ENCODE measurements around the gene PHACTR1.

Gene PHACTR1

GRCh38 chr6:12865117-12865516 lies 148.6 kb downstream of the PHACTR1 start:
- Histone ChIP-seq H3K27ac (ENCODE audit: insufficient read depth, low read length, poor library complexity, severe bottlenecking) (no peak overlapping the region), H3K9me3 (ENCODE audit: control insufficient read depth, low read length) (no peaks in the 10 kb centered on the region), H3K4me1 (ENCODE audit: control insufficient read depth, insufficient read depth, low read length, poor library complexity, severe bottlenecking) (no peaks in the 10 kb centered on the region), H3K4me3 (ENCODE audit: insufficient read depth, low read depth, low read length, poor library complexity, severe bottlenecking) (no peak overlapping the region), H3K27me3 (replicated peaks; ENCODE audit: control insufficient read depth, insufficient read depth, low read length, poor library complexity, severe bottlenecking) (no peaks in the 10 kb centered on the region), H3K36me3 (ENCODE audit: control insufficient read depth, insufficient read depth, low read length) (no peaks in the 10 kb centered on the region)
- DNase-seq = no peak

DNA sequence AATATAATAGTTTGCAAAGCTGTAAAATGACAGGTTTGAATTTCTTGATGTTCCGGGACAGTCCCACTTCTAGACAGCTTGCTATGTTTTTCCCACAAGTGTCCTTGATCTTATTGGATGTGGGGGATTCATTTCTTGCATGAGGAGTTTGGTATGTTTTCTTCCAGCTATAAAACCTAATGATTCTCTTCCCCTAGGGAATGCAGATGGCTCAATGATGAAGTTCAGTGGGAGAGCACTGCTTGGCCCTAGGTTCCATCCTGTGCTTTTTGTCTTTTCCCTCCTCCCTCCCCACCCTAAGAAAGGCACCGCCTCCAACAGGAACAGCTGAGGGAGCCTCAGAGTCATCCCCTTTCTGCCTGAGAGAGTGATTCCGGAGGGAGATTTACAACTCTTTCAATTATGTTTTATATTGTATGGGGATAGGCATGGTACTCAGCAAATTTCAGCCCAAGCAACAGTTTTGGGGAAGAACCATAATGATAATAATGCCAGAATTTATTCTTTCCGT lies 149.2 kb downstream of the PHACTR1 start:
- Histone ChIP-seq H3K9me3 (ENCODE audit: control insufficient read depth, low read length) (no peaks in the 10 kb centered on the region), H3K27me3 (replicated peaks; ENCODE audit: control insufficient read depth, insufficient read depth, low read length, poor library complexity, severe bottlenecking) (no peaks in the 10 kb centered on the region), H3K27ac (ENCODE audit: insufficient read depth, low read length, poor library complexity, severe bottlenecking) (no peak overlapping the region), H3K4me1 (ENCODE audit: control insufficient read depth, insufficient read depth, low read length, poor library complexity, severe bottlenecking) (no peaks in the 10 kb centered on the region), H3K36me3 (ENCODE audit: control insufficient read depth, insufficient read depth, low read length) (no peaks in the 10 kb centered on the region), H3K4me3 (ENCODE audit: insufficient read depth, low read depth, low read length, poor library complexity, severe bottlenecking) (no peak overlapping the region)
- DNase-seq = no peak

DNA sequence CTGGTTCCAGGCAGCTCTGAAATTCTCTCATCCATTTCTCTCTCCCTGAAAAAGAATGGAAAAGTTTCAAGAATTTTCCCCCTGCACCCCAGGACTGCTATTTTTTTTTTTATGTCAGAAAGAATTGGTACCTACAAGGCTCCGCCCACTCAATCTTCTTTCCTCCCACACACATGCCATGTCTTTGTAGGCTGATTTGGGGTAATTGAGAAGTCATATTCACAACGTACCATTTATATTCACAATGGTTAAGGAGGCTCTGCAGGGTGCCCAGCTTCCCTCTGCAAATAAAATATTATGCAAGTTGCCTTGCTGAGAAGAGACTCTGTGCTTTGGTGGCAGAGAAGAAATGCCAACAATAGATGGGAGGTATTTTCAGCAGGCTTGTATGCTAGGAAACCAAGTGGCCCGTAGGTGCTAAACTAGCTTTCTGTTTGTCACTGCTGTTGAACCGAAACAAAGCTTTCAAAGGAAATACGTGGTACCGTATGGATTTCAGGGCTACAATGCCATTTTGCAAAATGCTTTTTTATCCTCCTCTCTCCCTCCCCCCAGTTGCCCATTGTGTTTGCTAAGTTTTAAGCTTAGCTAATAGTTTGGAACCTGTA lies 150.0 kb downstream of the PHACTR1 start:
- Histone ChIP-seq H3K27ac (ENCODE audit: insufficient read depth, low read length, poor library complexity, severe bottlenecking) (no peak overlapping the region), H3K9me3 (ENCODE audit: control insufficient read depth, low read length) (no peaks in the 10 kb centered on the region), H3K4me1 (ENCODE audit: control insufficient read depth, insufficient read depth, low read length, poor library complexity, severe bottlenecking) (no peaks in the 10 kb centered on the region), H3K36me3 (ENCODE audit: control insufficient read depth, insufficient read depth, low read length) (no peaks in the 10 kb centered on the region), H3K4me3 (ENCODE audit: insufficient read depth, low read depth, low read length, poor library complexity, severe bottlenecking) (no peak overlapping the region), H3K27me3 (replicated peaks; ENCODE audit: control insufficient read depth, insufficient read depth, low read length, poor library complexity, severe bottlenecking) (no peaks in the 10 kb centered on the region)
- no peak for DNase-seq

- no peak overlapping the region for H3K27ac ChIP-seq (ENCODE audit: insufficient read depth, low read length, poor library complexity, severe bottlenecking)
Observed at GRCh38 chr6:12869816-12870432, 153.4 kb downstream of the PHACTR1 start.

GRCh38 chr6:12873691-12874090 lies 157.1 kb downstream of the PHACTR1 start:
- Histone ChIP-seq H3K27ac (ENCODE audit: insufficient read depth, low read length, poor library complexity, severe bottlenecking) (no peak overlapping the region), H3K4me3 (ENCODE audit: insufficient read depth, low read depth, low read length, poor library complexity, severe bottlenecking) (no peak overlapping the region), H3K9me3 (ENCODE audit: control insufficient read depth, low read length) (no peaks in the 10 kb centered on the region), H3K36me3 (ENCODE audit: control insufficient read depth, insufficient read depth, low read length) (no peaks in the 10 kb centered on the region), H3K4me1 (ENCODE audit: control insufficient read depth, insufficient read depth, low read length, poor library complexity, severe bottlenecking) (no peaks in the 10 kb centered on the region), H3K27me3 (replicated peaks; ENCODE audit: control insufficient read depth, insufficient read depth, low read length, poor library complexity, severe bottlenecking) (no peaks in the 10 kb centered on the region)
- DNase-seq = no peak

More at GRCh38 chr6:12869816-12870432, 153.4 kb downstream of the PHACTR1 start:
- Histone ChIP-seq H3K4me1 (ENCODE audit: control insufficient read depth, insufficient read depth, low read length, poor library complexity, severe bottlenecking) (no peaks in the 10 kb centered on the region), H3K27me3 (replicated peaks; ENCODE audit: control insufficient read depth, insufficient read depth, low read length, poor library complexity, severe bottlenecking) (no peaks in the 10 kb centered on the region), H3K9me3 (ENCODE audit: control insufficient read depth, low read length) (no peaks in the 10 kb centered on the region), H3K4me3 (ENCODE audit: insufficient read depth, low read depth, low read length, poor library complexity, severe bottlenecking) (no peak overlapping the region), H3K36me3 (ENCODE audit: control insufficient read depth, insufficient read depth, low read length) (no peaks in the 10 kb centered on the region)
- DNase-seq = no peak

DNA sequence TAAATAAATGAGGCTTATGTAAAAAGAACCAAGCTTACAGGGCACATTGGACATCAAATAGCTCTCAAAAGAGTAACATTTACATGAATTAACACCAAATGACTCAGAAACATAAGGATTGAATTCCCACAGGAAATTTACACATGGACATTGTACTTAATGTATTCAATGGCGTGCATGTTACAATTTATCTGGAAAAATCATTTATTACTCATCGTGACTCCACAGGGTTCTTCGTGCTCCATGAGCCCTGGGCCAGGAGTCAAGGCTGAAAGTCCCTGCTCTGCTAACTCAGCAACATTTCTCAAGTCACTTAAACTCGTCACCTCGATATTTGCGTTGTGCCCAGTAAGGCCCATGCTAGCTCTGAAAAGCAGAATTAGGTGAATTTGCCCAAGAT lies 158.5 kb downstream of the PHACTR1 start:
- Histone ChIP-seq H3K4me3 (ENCODE audit: insufficient read depth, low read depth, low read length, poor library complexity, severe bottlenecking) (no peak overlapping the region), H3K36me3 (ENCODE audit: control insufficient read depth, insufficient read depth, low read length) (no peaks in the 10 kb centered on the region), H3K27ac (ENCODE audit: insufficient read depth, low read length, poor library complexity, severe bottlenecking) (no peak overlapping the region), H3K9me3 (ENCODE audit: control insufficient read depth, low read length) (no peaks in the 10 kb centered on the region), H3K27me3 (replicated peaks; ENCODE audit: control insufficient read depth, insufficient read depth, low read length, poor library complexity, severe bottlenecking) (no peaks in the 10 kb centered on the region), H3K4me1 (ENCODE audit: control insufficient read depth, insufficient read depth, low read length, poor library complexity, severe bottlenecking) (no peaks in the 10 kb centered on the region)
- no peak for DNase-seq

DNA sequence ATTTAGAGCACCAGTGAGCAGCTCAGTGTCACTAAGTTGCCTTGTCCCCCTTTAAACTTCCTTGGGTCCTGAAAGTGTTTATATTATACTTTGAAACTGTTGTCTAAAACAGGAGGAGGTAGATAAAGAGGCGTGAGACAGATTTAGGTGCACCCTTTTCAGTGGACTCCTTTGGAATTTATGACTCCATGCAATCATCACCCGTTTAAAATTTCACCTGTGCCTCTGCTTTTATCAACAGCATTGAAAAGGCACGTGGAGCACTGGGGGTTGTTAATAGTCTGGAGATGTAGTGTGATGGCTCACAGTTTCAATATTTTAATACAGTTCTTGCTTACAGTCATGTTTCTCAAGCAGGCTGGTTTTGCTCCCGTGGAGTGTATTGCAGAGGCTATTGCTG lies 162.2 kb downstream of the PHACTR1 start:
- Histone ChIP-seq H3K4me3 (ENCODE audit: insufficient read depth, low read depth, low read length, poor library complexity, severe bottlenecking) (no peak overlapping the region), H3K27ac (ENCODE audit: insufficient read depth, low read length, poor library complexity, severe bottlenecking) (no peak overlapping the region), H3K4me1 (ENCODE audit: control insufficient read depth, insufficient read depth, low read length, poor library complexity, severe bottlenecking) (no peaks in the 10 kb centered on the region), H3K36me3 (ENCODE audit: control insufficient read depth, insufficient read depth, low read length) (no peaks in the 10 kb centered on the region), H3K9me3 (ENCODE audit: control insufficient read depth, low read length) (no peaks in the 10 kb centered on the region), H3K27me3 (replicated peaks; ENCODE audit: control insufficient read depth, insufficient read depth, low read length, poor library complexity, severe bottlenecking) (no peaks in the 10 kb centered on the region)
- no peak for DNase-seq

GRCh38 chr6:12882761-12883290 lies 166.3 kb downstream of the PHACTR1 start:
- Histone ChIP-seq H3K27me3 (replicated peaks; ENCODE audit: control insufficient read depth, insufficient read depth, low read length, poor library complexity, severe bottlenecking) (no peaks in the 10 kb centered on the region), H3K4me3 (ENCODE audit: insufficient read depth, low read depth, low read length, poor library complexity, severe bottlenecking) (no peak overlapping the region), H3K4me1 (ENCODE audit: control insufficient read depth, insufficient read depth, low read length, poor library complexity, severe bottlenecking) (no peaks in the 10 kb centered on the region), H3K36me3 (ENCODE audit: control insufficient read depth, insufficient read depth, low read length) (no peaks in the 10 kb centered on the region), H3K27ac (ENCODE audit: insufficient read depth, low read length, poor library complexity, severe bottlenecking) (no peak overlapping the region), H3K9me3 (ENCODE audit: control insufficient read depth, low read length) (no peaks in the 10 kb centered on the region)
- no peak for DNase-seq

- H3K27ac ChIP-seq (ENCODE audit: insufficient read depth, low read length, poor library complexity, severe bottlenecking) = no peak overlapping the region
- H3K36me3 ChIP-seq (ENCODE audit: control insufficient read depth, insufficient read depth, low read length) = no peaks in the 10 kb centered on the region
- H3K27me3 ChIP-seq (replicated peaks; ENCODE audit: control insufficient read depth, insufficient read depth, low read length, poor library complexity, severe bottlenecking) = no peaks in the 10 kb centered on the region
- no peaks in the 10 kb centered on the region for H3K9me3 ChIP-seq (ENCODE audit: control insufficient read depth, low read length)
- no peak for DNase-seq
- no peak overlapping the region for H3K4me3 ChIP-seq (ENCODE audit: insufficient read depth, low read depth, low read length, poor library complexity, severe bottlenecking)
- no peaks in the 10 kb centered on the region for H3K4me1 ChIP-seq (ENCODE audit: control insufficient read depth, insufficient read depth, low read length, poor library complexity, severe bottlenecking)
Observed at GRCh38 chr6:12884983-12885382, 168.4 kb downstream of the PHACTR1 start.

DNA sequence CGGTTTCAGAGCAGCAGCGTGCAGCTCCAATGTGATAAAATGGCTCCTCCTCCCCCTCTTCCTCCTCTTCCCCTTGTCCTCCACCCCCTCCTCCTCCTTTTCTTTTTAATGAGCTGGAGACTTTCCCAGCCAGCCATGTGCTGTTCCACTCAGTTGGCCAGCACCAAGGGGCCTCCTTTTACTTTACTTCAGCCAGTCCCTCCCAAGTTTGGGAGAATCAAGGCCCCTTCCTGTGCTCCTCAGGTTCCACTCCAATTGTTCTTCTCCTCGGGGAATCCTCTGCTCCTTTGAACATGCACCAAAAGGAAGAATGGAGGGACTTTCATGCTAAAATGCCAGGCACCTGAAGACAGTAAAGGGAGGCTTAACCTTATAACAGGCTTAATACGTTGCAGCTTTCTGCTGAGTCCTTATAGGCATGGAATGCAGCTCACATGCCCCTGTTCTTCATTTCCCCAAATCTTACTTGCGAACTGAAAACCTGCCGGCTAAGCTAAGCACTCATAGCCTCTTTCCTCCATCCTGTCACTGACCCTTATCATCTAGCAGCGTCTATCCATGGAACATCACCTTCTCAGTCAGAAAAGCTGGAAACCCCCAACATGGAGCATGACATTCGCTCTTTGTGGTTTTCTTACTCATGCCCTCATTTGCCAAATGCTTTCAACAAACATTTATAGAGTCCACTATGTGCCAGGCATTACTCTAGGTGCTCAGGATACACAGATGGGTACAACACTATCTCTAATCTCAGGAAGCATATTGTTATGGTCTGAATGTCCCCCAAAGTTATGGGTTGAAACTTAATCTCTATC lies 170.6 kb downstream of the PHACTR1 start:
- Histone ChIP-seq H3K27me3 (replicated peaks; ENCODE audit: control insufficient read depth, insufficient read depth, low read length, poor library complexity, severe bottlenecking) (no peaks in the 10 kb centered on the region), H3K4me3 (ENCODE audit: insufficient read depth, low read depth, low read length, poor library complexity, severe bottlenecking) (no peak overlapping the region), H3K4me1 (ENCODE audit: control insufficient read depth, insufficient read depth, low read length, poor library complexity, severe bottlenecking) (no peaks in the 10 kb centered on the region), H3K27ac (ENCODE audit: insufficient read depth, low read length, poor library complexity, severe bottlenecking) (no peak overlapping the region), H3K36me3 (ENCODE audit: control insufficient read depth, insufficient read depth, low read length) (no peaks in the 10 kb centered on the region), H3K9me3 (ENCODE audit: control insufficient read depth, low read length) (no peaks in the 10 kb centered on the region)
- DNase-seq = no peak
